GM18868 (cell line): ENCODE measurements around the gene HSD11B1.

ENCODE experiments used
- ATAC-seq: cut with Tn5 transposase; IDR thresholded peaks from one replicate; pipeline ENCODE4 v1.9.1; 2021; ENCODE audit warnings: mild to moderate bottlenecking, moderate library complexity; ENCODE audit not compliant: unreplicated experiment

Gene HSD11B1

DNA sequence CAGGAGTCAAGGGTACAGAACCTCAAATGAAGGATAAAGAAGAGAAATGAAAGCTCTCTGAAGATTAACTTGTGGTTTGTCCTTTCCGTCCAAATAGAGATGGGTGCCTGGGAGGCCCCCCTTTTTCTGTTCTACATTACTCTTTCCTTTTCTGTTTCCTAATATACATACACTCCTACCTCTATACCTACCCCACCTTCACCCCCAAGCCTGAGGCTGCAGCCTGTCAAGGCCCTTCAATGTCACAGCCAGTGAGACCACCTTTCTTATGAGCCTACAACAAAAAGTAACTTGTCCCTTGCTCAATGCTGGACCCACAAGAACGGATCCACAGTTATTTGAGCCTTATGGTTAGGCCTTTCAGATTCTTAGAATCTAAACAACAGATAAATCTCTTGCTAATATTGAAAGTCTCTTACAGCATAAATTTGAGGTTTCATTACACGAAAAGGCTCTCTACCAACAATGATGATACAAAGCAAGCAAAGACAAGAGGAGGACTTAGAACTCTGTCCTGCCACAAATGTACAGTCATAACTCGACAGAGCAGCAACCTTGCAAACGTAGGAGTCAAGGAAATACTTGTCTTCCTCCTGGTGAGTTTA, 47.1 kb downstream of the HSD11B1 start:
- peak; percentile 38 for ATAC-seq

DNA sequence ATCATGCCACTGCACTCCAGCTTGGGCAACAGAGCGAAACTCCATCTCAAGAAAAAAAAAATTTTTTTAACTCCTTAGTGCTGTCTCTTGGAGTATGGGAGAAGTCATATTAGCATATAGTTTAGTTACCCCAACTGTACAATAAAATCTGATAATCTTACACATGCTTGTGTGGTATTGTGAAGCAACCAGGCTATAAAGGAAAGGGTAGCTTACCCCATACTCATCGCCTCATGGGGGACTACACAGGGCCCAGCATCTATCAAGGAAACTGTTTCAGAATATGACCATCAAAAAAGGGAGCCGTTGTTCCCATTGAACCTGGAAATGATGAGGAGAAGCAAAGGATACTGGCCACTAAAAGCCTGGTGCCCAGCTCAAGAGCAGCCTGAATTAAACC, 48.2 kb downstream of the HSD11B1 start:
- no peak for ATAC-seq

DNA sequence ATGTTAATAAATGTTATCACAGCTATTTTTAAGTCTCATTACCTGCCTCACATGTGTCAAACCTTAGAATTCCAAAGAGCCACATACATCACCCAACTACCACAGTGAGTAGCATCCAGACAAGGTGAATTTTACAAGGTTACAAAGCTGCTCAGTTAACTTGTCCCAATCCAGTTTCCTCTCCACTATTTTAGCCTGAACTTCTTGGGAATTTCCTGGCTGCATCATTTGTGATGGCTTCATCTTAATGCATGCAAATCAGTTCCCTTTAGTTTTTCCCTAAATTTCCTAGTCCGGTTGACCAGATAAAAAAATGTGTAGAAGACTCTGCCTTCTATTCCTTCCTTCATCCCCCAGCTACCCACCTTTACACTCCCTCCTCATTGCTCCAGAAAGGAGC, 50.6 kb downstream of the HSD11B1 start:
- no peak for ATAC-seq

DNA sequence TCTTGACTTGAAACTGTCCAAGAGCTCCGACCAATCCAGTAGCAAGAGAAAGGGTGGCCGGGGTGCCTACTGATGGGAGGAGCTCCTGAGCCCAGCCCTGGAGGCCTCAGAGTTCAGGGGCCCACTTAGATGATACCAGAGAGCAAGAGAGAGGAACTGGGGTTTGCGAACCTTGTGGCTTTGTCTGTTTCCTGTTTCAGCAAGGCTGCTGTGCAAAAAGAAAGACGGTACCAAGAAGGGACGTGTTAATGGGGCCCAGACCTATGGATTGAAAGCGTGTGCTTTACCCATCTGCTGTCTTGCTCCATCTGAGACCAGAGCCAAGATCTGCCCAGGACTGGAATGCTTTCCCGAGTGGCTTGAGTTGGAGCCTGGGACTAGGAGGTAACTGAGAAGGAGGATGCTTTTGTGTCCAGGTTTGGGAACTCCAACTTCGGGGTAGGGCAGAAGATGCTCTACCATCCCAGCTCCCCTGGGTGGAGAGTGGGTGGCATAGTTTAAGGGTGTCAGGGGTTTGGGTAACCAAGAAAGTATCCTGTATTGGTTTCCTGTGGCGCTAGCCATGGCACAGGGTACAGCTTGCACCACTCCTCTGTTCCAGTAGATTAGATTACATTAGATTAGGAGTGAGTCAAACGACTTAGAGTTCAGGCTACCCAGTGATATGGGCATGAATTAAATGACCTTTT, 51.4 kb downstream of the HSD11B1 start, which contains the start of gene TRAF3IP3:
Gene TRAF3IP3, plus strand, starts transcription at position 128 of the 689 bp plus-strand sequence. CDS start 3,987 bp downstream, outside the sequence.
- ATAC-seq: peak; percentile 78

DNA sequence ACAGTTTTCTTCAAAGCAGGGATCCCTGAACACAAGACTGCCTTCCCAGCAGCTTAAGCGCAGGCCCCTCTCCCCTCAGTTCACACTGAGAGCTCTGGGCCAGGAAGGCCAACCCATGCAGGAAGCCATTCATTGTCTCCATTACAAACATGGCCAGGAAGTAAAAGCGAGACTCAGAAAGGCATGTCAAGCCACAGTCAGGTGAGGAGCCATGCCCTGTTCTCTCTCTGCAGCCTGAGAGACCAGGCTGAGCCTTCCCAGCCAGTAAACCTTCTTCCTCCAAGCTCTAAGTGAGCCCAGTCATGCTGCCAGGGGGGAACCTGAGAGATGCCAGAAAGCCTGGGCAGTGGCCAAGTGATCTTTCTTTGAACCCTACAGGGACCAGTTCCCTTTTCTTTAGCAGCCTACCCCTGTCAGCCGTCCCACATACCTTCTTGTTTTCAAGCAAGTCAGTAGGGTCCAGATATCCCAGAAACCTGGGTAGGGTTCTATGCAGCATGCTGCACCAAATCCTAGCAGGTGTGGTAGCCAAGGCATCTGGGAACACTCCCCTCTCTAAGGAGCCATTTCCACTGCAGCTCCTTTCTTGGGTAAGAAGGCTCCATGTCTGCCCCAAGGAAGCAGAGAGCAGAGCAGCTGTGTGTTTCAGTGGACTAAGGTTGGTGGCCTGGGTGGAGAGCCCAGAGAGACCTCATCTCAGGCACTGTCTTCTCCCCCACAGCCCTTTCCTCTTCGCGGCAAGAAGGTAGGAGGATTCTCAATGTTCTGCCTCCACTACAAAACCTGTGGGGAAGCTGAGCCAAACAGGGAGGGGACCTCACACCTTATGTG, 52.2 kb downstream of the HSD11B1 start:
- ATAC-seq: peak; percentile 38

DNA sequence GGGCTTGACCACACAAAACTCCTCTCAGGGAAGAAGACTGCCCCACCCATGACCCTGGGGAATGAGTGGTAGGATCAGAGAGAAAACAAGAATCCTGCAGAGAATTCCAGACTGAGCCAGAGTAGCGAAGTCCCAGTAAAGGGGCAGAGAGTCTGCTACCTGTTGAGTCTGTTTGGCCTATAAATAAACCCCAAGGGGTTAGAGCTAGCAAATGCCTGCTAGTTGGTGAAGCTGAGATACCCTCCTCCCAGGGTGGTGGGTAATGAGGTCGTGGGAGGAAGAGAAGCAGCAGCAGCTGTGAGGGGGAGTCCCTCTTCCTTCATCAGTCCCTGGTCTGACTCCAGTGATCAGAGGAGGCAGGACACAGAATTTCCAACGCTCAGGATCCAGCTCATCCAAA, 53.8 kb downstream of the HSD11B1 start:
- no peak for ATAC-seq

DNA sequence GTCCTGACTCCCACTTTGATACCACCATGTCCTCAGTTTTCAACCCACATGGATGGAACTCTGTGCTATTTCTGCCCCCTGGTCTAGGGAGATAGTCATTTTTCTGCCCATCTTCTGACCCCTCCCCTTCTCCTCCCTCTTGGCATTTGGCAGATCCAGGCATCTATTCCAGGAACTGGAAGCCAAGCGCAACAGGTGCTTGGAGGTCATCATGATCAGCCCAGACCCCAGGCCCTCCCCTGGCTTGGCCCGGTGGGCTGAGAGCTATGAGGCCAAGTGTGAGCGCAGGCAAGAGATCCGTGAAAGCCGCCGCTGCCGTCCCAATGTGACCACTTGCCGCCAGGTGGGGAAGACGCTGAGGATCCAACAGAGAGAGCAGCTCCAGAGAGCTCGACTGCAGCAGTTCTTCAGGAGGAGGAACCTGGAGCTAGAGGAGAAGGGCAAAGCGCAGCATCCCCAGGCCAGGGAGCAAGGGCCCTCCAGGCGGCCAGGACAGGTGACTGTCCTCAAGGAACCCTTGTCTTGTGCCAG, 55.2 kb downstream of the HSD11B1 start:
- no peak for ATAC-seq

DNA sequence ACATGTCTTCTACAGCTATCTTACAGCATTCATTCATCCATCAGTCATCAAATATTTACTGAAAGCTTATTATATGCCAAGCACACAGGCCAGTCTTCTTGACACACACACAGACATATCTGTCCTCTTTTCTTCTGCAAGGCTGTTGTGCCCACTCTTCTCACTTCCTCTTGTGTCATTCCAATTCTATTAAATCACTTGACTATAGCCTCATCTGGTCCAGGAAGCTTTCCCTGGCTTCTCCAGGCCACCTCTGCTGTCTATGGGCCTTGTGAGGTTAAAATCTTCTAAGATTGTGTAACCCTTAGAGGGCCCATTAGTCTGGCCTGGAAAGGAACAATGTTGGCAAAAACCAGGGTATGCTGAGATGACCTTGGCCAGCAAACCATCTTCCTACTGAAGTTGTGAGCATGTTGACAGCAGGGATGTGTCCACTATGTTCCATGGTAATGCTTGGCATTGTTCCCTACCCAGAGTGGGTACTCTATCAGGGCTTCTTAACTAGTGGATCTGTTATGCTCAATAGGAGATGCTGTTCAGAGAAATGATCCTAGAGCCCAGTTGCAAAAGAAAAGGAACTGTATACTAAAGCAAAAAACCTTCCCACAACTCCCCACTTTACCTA, 56.5 kb downstream of the HSD11B1 start:
- no peak for ATAC-seq

DNA sequence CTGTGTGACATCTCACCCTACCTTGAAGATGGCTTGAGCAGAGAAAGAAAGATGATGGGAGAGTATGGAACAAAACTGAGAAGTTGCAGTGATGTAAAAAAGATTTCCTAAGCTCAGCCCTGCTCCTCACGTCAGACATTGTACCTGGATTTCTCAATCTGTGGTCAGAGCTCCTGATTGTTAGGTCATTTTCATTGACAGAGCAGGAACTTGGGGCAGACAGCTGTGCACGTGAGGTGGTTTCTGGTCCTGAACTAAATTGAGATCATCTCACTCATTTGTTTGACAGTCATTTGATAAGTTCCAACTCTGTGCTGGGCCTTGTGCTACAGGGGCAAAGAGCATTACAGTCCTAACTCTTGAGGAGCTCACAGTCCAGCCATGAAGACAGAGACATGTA, 61.4 kb downstream of the HSD11B1 start:
- ATAC-seq: no peak

DNA sequence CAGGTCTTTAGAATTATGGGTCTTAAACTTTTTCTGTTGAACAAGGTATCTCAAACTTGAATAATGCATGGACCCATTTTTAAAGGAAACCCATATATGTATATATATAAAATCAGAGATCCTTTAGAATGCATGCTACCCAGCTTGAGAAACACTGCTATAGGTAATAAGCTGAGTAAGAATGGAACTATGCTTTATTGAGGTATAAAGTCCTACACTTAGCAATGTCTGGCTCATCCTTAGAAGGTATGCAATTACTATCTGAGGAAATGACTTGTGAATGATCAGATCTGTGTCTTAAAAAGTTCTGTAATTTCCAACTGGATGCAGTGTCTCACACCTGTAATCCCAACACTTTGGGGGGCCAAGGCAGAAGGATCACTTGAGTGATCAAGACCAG, 62.5 kb downstream of the HSD11B1 start:
- ATAC-seq: no peak

DNA sequence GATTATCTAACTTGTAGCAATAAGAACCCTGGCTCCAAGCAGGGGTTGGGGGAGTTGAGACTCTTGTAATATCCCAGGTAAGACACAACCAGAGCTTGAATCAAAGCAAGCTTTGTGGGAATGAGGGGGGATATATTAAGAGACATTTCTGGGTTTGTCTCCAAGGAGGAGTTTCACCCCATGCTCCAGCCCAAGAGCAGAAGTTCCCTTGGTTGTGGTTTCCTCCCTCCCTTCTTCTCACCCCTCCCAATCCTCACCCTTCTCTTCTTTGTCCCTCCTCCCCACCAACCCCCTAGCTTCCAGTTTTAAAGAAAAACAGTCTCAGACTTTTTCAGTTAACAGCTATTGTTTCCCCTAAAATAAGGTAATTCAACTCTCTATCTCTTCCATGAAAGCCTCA, 63.1 kb downstream of the HSD11B1 start:
- ATAC-seq: no peak

DNA sequence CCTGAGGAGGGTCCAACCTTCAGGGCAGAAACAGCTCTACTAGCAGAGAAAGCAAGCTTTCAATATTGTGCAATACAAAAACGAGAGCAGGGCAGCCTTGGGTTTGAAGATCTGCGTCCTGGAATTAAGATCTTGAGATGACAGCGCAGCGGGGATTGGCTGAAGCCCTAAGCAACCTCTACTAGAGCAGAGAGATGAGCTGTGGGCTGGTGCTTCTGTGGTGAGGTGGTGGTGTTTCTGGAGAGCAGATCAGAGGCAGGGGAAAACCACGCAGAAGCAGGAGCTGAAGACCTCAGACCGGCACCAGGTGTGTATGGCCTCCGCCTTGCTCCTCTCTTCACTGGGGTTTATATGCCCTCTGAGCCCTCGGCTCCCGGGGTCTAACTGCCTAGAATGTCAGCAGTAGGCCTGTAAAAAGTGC, 63.7 kb downstream of the HSD11B1 start:
- peak; percentile 87 for ATAC-seq

DNA sequence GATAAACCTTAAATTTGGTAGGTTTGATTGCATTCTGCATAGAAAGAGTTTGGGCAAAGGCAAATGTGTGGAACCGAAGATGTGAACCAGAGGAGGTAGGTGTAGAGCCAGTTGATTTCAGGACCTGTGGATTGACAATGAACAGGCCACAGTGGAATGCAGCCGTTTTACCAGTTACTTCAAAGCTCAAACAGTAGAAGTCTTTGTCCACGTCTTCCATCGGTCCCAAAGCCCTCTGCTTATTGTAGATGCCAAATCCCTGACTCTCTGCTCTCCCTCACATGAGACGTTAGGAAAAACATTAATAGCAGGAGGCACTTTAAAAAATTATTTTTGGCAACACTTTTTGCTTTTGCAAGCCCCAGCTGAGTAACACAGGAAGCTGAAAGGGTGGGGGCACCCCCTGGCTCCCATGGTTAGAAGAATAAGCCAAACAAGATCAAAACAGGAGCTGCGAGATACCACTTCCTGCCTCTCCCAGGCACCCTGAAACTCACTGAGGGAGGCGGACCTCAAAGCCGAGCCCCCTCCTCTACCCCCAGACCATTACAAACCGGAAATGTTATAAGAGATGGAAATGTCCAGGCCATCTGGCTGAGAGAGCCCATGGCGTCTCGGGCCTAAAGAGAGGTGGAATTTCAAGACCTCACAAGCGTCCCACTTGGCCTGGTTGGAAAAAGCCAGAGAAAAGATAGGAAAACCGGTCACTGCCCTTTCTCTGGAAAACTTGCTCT, 64.7 kb downstream of the HSD11B1 start:
- peak; percentile 78 for ATAC-seq

DNA sequence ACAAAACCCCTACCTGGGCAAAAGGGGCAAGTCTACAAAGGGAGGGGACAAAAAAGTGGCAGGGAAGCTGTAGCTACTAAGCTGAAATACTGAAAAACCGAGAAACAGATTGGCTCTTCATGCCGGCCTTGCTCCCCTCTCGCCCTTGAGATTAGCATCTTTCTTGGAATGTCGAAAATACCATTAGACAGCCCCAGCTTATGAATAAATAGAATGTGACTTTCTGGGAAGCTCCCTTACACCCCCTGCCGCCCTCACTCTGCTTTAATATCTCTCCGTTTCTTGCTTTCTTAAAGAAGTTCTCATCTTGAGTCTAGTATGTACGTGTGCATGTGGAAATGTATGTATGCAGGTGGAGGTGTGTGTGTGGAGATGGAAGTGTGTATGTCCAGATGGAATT, 65.3 kb downstream of the HSD11B1 start:
- no peak for ATAC-seq

DNA sequence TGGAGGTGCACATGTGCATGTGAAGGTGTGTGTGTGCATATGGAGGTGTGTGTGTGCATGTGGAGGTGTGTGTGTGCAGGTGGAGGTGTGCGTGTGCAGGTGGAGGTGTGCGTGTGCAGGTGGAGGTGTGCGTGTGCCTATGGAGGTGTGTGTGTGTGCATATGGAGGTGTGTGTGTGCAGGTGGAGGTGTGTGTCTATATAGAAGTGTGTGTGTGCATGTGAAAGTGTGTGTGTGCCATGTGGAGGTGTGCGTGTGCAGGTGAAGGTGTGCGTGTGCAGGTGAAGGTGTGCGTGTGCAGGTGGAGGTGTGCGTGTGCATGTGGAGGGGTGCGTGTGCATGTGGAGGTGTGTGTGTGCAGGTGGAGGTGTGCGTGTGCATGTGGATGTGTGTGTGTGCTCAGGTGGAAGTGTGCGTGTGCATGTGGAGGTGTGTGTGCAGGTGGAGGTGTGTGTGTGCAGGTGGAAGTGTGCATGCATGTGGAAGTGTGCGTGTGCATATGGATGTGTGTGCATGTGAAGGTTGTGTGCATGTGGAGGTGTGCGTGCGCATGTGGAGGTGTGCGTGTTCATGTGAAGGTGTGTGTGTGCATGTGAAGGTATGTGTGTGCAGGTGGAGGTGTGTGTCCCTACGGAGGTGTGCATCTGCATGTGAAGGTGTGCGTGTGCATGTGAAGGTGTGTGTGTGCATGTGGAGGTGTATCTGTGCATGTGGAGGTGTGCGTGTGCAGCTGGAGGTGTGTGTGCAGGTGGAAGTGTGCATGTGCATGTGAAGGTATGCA, 66.2 kb downstream of the HSD11B1 start:
- no peak for ATAC-seq

DNA sequence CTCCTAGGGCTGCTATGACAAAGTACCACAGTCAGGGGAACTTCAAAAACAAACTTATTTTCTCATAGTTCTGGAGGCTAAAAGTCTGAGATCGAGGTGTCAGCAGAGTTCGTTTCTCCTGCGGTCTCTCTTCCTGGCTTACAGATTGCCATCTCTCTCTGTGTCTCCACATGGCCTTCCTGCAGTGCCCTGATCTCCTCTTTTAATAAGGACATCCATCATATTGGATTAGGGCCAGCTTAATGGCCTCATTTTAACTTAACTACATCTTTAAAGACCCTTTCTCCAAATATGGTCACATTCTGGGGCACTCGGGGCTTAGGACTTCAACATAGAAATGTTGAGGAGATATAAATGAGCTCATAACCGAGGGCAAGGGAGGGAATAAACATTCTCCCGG, 67.5 kb downstream of the HSD11B1 start:
- no peak for ATAC-seq

DNA sequence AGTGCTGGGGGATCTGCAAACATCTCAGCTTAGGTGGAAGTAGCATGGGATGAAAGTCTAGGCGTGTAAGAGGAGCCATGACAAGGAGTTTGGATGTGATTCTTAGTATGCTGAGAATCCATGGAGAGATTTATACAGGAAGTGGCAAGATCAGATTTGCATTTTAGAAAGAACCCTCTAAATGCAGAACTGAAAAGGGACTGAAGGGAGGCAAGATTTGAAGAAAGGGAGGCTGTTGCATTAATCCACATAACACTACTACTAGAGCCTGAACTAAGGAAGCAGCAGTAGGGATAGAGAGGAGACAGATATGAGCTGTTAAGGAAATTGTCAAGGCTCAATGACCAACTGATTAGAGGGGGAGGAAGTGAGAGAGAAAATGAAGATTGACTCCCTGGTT, 69.9 kb downstream of the HSD11B1 start:
- ATAC-seq: peak; percentile 69

DNA sequence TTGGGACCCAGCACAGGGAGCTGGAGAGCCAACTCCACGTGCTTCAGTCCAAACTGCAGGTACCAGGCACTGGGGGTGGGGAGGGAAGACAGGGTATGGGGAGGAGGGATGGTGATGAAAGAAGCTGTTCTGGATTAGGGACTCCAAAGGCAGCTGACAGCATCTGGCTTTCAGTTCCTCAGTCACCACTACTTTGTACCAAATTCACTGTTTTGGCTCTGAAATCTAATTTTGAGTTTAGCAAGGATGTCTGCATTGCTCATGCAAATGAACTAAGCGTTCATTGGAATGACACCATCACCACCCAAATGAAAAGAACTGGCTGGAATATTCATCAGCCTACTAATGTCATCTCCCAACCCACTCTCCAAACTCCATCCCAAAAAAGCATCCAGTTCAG, 71.0 kb downstream of the HSD11B1 start:
- no peak for ATAC-seq

DNA sequence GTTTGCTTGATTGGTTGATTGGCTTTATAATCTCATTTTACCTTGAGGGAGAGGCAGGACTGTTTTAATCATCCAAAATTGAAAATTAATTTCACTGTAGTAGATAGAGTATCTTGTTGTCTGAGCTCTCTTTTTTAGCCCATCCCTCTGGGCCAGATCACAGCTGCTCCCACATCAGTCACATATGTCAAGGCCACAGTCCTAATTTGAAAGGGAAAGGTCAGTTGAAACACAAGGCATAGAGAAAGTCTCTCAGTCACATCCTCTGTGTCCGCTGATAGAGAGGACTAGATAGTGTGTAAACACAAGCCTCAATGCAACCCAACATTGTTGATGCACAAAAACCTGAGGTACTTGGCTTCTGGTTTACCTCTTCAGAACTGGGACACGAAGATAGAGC, 72.9 kb downstream of the HSD11B1 start:
- no peak for ATAC-seq

DNA sequence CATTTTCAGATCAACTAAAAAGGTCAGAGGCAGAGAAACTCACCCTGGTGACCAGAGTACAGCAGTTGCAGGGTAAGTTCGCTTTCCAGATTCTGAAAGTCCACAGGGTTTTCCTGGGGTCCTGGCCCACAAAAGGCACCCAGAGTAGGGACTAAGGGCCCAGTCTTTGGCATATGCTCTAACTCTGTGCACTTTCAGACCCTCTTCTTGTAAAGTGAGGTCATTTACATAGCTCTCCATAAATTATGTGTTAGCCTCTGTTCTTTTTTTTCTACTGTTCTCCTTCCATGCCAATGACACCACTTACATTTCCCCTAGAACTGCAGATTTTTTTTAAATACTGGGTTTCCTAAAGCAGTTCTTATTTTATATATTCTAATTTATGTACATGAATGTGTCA, 73.5 kb downstream of the HSD11B1 start:
- no peak for ATAC-seq
